AG08396 (cell line): ENCODE results near the gene MRPL38.

Experiments used
- DNase-seq: peaks from one replicate; pipeline ENCODE4 v3.0.0; 2012; ENCODE audit warnings: low spot score, mixed read lengths

Gene MRPL38

GRCh38 chr17:75919611-75920010, 14.9 kb upstream of the MRPL38 start:
- DNase-seq, result no peak

DNA sequence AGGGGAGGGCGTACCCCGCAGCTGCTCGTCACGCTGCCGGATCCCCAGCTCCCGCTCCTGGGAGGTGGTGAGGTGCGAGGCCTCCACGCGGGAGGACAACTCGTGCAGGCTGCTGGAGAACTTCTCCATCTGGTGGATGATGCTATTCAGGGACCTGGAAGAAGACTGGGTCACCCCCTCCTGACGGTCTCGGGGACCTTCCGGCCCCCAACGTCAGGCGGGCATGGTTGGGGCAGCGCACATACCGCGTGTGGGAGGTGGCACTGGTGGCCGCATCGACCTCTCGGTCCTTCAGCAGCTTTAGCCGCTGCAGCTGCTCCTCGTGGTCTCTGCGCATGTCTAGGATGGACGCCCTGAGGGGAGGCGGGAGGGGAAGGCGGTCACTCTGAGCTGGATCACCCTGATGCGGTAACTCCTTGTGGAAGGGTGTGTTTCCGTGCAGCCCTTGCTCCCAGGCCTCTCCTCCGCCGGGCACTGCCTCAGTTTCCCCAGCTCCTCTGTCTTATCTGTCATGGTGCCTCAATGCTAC, 13.3 kb upstream of the MRPL38 start:
- no peak for DNase-seq

DNA sequence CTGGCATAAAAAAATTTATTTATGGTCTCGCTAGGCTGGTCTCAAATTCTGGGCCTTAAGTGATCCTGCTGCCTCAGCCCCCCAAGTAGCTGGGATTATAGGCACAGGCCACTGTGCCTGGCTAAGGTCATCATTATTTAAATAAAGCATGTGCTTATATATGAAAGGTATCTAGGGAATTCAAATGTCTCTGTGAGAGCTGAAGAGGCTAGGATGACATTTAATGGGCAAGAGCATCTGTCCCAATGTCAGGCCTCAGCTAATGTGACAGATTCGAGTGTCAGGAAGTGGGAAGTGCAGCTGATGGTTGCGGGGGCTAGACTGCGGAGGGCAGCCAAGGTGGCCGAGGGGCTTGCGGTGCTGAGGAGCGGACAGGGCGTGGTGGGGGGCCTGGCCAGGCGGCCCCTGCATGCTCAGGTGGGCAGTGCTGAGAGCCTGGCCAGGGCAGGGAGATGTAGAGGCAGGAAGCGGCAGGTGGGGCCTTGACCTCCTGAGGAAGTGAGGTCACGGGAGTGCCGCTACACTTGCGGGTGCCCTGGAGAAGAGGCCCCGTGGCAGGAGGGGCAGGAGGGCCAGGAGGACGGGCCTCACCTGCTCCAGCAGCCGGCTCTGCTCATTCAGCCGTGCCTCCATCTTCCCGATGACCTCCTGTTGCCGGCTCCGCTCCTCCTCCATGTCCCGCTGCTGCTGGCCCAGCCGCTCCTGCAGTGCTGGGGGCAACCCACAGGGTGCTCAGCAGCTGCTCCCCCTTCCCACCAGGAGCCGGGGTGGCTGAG, 12.6 kb upstream of the MRPL38 start:
- no peak for DNase-seq

- no peak for DNase-seq
These were observed 10.6 kb upstream of the MRPL38 start for GRCh38 chr17:75915268-75915667.

DNA sequence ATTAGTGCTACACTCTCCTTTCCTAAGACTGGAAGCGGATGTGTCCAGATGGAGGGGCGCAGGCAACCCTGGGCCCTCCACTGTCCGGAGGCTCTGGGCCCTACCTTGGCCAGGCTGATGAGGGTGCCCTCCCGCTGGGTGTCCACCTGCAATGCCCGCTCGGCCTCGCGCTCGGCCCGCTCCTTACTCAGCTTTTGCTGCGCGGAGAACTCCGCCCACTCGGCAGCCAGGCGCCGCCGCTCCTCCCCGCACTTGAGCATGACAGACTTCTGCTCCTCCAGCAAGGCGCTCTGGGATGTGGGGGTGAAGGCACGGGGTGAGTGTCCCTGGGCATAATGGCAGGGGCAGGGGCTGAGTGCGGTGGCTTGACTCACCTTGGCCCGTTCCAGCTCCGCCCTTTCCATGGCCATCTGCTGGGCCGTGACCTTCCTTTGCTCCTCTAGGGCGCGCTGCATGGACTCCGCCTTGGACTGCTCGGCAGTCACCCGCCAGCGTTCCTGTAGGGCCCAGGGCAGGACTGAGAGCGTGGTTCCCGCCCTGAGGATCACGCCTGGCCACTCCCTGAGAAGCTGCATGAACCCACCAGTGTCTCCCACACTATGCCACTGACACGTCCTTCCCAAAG, 10.1 kb upstream of the MRPL38 start:
- DNase-seq, result no peak

GRCh38 chr17:75913537-75914210, 9.0 kb upstream of the MRPL38 start:
- DNase-seq, result no peak

DNA sequence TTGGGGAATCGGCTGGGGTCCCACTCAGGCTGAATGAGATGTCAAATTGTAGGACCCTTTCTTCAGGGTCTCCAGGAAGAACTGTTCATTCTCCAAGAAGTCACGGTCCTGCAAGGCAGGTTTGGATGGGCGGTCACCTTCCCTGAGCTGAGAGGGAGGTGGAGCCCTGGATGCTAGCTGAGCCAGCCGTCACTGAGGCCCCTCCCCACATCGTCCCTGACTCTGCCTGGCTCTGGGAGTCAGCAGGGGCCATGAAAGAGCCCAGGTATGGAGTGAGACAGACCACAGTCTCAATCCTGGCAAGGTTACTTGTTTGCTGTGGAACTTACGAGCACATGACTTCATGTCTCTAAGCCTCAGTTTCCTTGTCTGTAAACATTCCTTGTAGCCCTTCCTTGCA, 6.0 kb upstream of the MRPL38 start:
- no peak for DNase-seq

GRCh38 chr17:75909812-75910274, 5.2 kb upstream of the MRPL38 start:
- DNase-seq, result no peak

DNA sequence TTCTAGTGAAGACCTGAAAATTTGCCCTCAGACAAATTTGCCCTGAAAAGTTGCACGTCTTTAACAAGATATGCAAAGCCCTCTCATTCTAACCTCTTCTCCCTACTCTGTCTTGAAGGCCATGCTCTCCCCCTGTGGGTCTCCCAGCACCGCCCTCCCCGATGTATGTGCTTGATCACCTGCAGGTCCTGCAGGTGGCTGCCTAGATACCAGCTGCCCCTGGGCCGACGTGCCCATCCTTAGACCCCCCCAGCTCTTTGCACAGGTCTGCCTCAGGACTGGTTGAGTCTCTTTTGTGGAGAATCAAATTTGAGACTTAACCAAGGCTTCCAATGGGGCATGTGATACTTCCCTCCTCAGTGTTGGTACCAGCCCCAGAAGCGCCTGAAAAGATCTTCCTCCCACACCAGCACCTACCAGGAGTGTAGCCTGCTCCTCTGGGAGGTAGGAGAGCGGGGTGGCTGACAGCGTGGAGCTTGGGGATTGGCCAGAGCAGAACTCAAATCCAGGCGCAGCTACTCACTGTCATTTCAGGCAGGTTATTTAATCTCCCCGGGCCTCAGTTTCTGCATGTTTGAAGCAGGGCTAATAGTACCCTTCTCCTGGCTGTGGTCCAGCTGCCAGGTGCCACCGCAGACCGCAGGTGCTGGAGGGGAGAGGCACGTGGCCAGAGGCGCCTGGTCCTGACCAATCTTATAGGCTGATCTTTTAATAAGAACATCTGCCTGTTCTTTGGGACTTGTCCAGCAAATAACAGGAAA, 4.5 kb upstream of the MRPL38 start:
- DNase-seq, result no peak

DNA sequence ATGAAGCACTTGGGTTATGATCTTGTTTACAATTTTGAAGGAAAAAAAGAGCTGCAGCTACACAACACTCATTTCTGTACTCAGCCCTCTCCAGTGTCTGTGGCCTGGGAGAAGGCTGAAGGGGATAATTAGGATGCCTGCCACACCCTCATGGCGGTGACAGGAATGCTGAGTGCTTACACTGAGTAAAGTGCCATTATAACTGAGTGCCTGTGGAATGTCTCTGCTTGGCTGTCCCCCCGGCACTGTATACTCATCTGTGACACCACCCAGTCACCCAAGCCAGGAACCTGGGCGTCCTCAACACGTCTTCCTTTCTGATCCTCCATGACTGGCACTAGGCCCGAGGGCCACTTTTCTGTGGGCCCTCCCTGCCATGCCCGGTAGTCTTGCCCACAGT, 3.5 kb upstream of the MRPL38 start:
- no peak for DNase-seq

DNA sequence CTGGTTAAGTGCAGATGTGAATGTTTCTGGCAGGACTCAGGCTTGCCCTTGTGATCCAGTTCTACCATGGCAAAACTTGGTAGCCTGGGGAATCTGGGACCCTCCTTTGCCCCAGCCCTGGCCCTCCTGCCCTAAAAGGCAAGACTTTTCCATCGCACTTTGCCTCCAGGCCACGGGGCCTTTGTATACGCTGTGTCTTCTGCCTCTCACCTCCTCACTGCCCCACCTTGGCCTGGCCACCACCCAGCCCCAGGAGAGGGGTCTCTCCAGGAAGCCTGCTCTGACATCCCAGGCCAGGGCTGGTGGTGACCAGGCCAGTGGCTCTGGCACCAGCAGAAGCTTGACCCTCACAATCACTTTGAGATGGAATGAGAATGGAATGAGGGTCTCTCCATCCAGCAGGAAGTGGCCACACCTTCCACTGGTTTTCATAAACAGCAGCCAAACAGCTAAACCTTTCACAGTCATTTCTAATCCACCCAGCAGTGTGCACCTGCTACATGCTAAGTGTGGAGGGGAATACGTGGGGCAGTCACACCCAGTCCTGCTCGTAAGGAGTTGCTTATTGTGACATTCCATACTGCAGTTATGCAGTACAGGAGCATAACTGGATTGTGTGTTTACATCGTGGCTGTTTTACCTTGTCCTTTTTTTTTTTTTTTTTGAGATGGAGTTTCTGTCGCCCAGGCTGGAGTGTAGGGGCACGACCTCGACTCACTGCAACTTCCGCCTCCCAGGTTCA, 1.6 kb upstream of the MRPL38 start:
- no peak for DNase-seq

DNA sequence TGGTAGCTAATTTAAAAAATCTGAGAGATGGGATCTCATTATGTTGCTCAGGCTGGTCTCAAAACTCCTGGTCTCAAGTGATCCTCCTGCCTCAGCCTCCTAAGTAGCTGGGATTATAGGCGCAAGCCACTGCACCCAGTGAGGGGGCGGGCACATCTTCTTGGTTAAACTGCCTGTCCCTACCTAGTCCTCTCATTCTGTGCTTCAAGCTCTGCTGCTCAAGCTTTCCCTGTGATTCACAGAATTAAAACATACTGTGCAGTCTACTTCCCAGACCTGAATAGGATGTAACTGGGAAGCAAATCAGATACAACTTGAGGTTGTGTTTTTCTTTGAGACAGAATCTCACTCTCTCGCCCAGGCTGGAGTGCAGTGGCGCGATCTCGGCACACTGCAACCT, 2.3 kb downstream of the MRPL38 start:
- DNase-seq, result no peak

- DNase-seq, result no peak
These were observed 3.0 kb downstream of the MRPL38 start for GRCh38 chr17:75901727-75902126.

- no peak for DNase-seq
These were observed 3.8 kb downstream of the MRPL38 start for GRCh38 chr17:75900691-75901533.

- DNase-seq, result no peak
These were observed 4.8 kb downstream of the MRPL38 start for GRCh38 chr17:75899767-75900468.

- DNase-seq, result no peak
These were observed 5.3 kb downstream of the MRPL38 start for GRCh38 chr17:75899353-75899752.

DNA sequence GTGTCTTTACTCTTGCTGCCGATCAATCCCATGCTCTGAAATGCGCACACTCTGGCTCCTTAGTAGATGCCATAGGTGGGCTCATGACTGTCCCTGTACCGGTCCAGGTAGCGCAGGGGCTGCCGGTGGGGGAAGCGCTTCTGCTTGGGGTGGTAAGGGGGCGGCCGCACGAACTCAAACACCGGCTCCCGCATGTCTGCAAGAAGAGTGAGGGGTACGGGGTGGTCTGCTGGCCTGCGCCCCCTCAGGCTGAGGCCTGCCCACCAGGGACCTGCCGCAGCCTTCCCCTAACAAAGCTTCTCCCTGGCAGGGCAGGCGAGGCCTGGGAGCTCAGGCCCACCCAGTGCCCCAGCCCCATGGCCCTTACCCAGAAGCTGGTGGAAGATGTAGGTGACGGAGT, 5.9 kb downstream of the MRPL38 start:
- no peak for DNase-seq

GRCh38 chr17:75898065-75898464, 6.6 kb downstream of the MRPL38 start:
- DNase-seq, result no peak

GRCh38 chr17:75897160-75898019, 7.3 kb downstream of the MRPL38 start:
- DNase-seq, result no peak
